Heart left ventricle (tissue), 13 donors: ENCODE measurements around the gene KIF16B.
"Not testable (repeated sequence)": the region's sequence is repeated elsewhere in the genome, so short reads cannot be mapped to it uniquely, and the experiment has no call there.

Experiments
- CTCF ChIP-seq, 12 donors: fragments of 200-600 bp; sonication (generic) in 4 of 12; IDR thresholded peaks; one replicate each; pipeline versions ENCODE4 v1.5.0 to v1.8.0; 2018 to 2022; ENCODE audit warnings: antibody characterized with exemption in 12 of 12, mild to moderate bottlenecking in 5 of 12
- POLR2A ChIP-seq, 2 donors: fragments of 450-650 bp; IDR thresholded peaks; one replicate each; pipeline ENCODE4 v1.6.1; 2017; ENCODE audit warnings: antibody characterized with exemption in 2 of 2, mild to moderate bottlenecking in 2 of 2, moderate library complexity in 2 of 2
- donor health status: ischemic (EF 13 %, LVEDD 7.1; RV severe dilation, severe dysfunction).
- donor health status: DM: no; HTN: yes; CAD: no.
- donor health status: DM: no; HTN: no; CAD: no.
- donor health status: ischemic (EF 25% LVEDD 6.9; RV normal size, moderate dysfunction).
- donor health status: ischemic (EF 25% LVEDD 5.7; RV mildly dilated, moderate dysfunction).
- donor health status: ischemic (EF 35%, LVEDD 5.7; RV mildly dilated, moderate dysfunction).
- donor health status: nonischemic (EF 11% LVEDD 7.7; RV severe dilation, severe dysfunction).
- donor health status: DM: yes; HTN: yes; CAD: no.
- donor health status: PGD.
- donor health status: ischemic (EF 29% LVEDD 5.4; RV normal size, mild dysfunction).
- donor health status: nonischemic (EF 23%, LVEDD 6.1; RV moderate dilation, normal function).

GRCh38 chr20:16439540-16439939 is 133.7 kb downstream of the KIF16B start:
- not testable (repeated sequence) for TF ChIP-seq POLR2A, CTCF (IDR thresholded peaks at IDR 0.05)
